NAMALWA (cell line): Measurements from ENCODE around the gene DYNLT2.

ENCODE experiments used
- DNase-seq: peaks from one replicate; pipeline ENCODE4 v3.0.0-alpha.2; 2015; ENCODE audit warnings: low spot score

The DYNLT2 gene

DNA sequence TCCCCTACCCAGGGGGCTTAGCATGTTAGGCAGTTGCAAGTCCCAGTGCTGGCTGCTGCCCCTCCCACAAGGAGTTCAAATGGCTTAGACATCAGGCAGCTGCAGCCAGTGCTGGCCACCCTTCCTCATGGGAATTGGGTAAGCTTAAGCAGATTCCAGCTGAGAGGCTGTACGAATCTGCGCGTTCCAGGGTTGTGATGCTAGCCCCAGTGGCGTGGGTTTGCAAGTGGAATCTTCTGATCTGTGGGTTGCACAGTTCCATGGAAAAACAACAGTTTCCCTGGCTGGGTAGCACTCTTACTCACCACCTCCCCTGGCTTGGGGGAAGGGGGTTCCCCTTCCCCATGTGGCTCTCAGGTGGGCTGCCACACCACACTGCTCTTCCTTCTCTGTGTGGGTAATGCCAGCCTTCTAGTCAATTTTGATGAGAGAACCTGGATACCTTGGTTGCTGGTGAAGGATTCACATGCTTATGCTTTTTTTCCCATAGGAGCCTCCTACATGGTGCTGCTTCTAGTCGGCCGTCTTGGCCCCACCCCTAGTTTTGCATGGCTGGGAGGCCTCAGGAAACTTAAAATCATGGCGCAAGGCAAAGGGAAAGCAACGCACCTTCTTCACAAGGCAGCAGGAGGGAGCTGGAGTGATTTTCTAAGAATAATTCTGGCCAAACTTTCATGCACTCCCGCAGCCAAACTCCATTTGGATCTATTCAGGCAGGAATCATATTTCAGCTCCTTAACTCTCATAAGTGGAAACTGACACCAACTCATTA, 13.0 kb downstream of the DYNLT2 start:
- DNase-seq, result no peak

GRCh38 chr6:169729961-169730360, 21.4 kb downstream of the DYNLT2 start:
- no peak for DNase-seq

- no peak for DNase-seq
Observed at GRCh38 chr6:169726963-169727362, 24.4 kb downstream of the DYNLT2 start.

DNA sequence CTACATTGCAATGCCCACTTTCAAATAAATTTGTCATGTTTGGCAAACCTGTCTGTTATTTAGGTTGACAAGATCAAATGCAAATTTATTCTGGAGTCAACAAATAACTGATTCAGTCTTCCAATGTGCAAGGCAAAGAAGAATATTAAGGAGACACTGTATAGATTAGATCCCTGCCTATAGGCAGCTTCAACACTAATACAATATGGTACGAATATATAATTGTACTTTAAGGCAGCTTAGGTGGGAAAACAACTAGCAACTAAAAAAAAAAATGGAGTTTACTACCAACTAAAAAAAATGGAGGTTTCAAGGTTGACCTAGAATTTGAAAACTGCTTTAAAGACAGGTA, 25.3 kb downstream of the DYNLT2 start:
- DNase-seq, result no peak

GRCh38 chr6:169725125-169726048, 26.0 kb downstream of the DYNLT2 start:
- DNase-seq, result no peak

- DNase-seq, result peak; percentile 78
Observed at GRCh38 chr6:169724494-169725124, 26.8 kb downstream of the DYNLT2 start, which contains the start of gene PHF10. Gene PHF10 (minus strand): TSS chr6:169724500. CDS start chr6:169723931, 569 bp downstream.

DNA sequence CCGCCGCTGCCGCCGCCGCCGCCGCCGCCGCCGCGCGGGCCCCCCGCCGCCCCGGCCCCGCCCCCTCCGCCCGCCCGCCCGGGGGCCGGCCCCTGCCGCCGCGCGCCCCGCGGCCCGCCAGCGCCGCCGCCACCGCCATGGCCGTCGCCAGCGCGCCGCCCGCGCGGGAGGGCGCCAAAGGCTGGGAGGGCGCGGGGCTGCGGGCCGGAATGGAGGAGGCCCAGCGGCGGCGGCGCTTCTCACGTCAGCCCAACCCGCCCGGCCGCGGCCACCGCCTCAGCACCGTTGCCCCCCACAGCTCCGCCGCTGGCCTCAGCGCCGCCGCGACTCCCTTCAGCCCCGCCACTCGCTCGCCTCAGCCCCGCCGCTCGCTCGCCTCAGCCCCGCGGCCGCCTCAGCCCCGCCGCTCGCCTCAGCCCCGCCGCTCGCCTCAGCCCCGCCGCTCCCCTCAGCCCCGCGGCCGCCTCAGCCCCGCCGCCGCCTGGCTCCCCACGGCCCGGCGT, 27.3 kb downstream of the DYNLT2 start:
- peak; percentile 45 for DNase-seq

GRCh38 chr6:169723200-169723909, 28.0 kb downstream of the DYNLT2 start:
- DNase-seq, result peak; percentile 82

GRCh38 chr6:169722362-169723199, 28.8 kb downstream of the DYNLT2 start:
- peak; percentile 52 for DNase-seq

DNA sequence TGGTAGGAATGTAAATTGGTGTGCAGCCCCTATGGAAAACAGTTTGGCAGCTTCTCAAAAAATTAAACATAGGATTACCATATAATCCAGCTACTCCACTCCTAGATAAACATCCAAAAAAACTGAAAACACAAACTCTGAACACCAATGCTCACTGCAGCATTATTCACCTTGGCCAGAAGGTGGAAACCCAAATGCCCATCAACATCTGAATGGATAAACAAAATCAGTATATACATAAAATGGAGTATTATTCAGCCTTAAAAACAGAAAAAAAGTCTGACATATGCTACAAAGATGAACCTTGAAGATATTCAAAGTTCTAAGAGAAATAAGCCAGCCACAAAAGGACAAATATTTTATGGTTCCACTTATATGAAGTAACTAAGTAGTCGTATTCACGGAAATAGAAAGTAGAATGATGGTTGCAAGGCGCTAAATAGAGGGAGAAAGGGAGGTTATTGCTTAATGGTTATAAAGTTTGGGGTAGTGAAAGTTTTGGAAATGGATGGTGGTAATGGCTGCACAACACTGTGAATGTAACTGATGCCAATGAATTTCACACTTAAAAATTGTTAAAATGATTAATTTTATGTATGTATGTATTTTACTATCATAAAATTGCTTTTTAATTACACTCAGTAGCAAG, 31.0 kb downstream of the DYNLT2 start:
- DNase-seq, result peak; percentile 30

- DNase-seq, result no peak
Observed at GRCh38 chr6:169719117-169719516, 32.3 kb downstream of the DYNLT2 start.

- no peak for DNase-seq
Observed at GRCh38 chr6:169714595-169714994, 36.8 kb downstream of the DYNLT2 start.

DNA sequence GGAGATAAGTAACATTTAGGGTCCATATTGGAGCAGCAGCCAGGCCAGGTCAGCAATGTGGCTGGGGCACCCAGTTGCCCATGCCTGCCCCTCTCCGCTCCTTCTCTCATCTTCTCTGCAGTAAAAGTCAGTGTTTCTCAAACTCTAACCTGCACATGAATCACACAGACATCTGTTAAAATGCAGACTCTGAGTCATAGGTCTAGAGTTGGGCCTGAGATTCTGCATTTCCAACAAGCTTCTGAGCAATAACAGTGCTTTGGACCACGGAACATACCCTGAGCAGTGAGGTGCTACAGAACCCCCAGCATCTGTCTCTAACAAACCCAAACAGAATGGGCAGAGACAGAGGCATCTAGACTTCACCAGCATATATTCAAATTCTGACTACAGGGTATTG, 37.2 kb downstream of the DYNLT2 start:
- no peak for DNase-seq

DNA sequence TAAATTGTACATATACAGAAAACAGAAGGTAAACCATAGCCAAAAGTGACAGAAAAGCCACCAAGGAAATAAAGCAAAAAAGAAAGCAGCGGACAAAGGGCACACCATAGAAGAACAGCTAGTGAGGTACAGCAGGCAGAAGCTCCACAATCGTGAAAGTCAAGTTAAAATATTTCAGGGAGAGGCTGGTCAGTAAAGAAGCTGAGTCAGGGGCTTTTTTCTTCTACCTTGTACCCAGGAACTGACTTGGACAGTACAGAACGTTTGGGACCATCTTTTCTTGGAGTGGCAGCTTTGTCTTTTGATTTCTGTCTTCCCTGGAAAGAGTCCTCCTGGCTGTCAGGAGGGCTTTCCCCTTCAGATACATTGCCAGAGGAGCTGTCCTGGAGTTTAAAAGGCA, 41.4 kb downstream of the DYNLT2 start:
- no peak for DNase-seq

DNA sequence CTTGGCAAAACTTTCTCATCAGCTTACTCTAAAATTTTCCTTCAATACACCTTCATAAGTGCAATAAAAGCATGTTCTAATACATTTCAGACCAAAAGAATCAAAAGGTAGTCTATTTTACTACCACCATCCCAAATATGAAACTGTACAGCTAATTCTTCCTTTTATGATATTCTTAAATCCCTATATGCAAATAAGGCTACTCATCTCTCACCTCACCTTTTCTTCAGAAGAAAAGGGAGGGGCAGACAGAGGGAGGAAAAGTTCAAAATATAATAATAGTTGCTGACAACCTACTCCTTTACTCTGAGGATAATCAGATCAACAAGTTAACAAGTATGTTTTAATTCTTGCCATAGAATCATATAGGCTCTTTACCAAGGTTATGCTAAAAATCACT, 42.1 kb downstream of the DYNLT2 start:
- DNase-seq, result no peak

DNA sequence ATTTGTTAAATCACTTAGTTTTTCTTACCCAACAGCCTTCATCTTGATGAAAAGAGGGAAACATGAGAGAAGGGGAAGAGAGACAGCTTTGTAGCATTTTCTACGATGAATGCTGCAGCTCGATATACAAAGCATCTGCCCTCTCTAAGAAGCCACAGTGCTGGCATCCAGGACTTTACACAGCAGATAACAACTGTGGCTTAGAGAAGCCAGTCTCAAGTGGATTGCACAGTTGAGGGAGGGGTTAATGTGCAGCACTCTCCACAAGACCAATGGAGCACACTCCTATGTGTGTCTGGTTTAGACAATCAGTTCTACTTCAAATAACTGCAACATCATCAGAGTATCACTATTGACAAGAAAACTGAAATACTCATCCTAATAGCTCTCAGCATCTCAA, 43.6 kb downstream of the DYNLT2 start:
- DNase-seq, result no peak

DNA sequence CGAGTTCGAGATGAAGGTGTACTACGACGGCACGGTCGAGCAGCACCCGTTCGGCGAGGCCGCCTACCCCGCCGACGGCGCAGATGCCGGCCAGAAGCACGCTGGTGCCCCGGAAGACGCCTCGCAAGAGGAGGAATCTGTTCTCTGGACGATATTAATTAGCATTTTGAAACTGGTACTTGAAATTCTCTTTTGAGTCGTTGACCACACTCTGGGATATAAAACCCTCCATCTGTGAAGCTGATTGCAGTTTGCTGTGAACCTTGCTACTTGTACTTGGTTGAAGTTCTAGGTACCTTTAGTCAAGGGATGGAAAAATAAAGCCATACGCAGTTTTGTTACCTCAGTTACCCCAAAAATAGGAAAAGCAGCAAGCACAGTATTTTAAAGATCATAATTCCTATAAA, 48.5 kb downstream of the DYNLT2 start:
- DNase-seq, result no peak

DNA sequence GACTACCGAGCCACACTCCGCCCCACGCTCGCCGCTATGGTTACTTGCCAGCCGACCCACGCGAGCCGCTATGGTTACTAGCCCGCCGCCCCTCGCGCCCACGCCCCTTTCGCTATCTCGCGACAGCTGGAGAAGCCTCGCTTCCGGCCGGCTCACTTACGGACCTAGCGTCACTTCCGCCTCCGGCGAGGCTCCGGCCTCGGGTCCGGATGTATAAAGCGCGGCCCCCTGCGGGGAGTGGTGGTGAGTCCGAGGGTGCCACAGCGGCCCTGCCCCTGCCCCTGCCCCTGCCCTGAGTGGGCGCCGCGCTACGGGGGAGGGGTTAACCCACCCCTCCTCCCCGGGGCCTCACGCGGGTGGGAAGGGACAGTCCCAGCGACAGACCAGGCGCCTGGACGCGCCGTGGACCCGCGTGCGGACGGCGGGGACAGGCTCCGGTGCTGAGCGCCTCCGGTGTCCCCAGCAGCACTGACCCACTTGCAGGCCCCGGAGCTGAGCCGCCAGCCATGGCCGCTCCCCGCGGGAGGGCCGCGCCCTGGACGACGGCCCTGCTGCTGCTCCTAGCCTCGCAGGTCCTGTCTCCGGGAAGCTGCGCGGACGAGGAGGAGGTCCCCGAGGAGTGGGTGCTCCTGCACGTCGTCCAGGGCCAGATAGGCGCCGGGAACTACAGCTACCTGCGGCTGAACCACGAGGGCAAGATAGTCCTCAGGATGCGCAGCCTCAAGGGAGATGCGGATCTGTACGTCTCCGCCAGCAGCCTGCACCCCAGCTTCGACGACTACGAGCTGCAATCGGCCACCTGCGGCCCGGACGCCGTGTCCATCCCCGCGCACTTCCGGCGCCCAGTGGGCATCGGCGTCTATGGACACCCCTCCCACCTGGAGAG, 49.2 kb downstream of the DYNLT2 start, which contains the start of the genes C6orf120 and WDR27:
Gene C6orf120 (plus strand): TSS at position 173 of the 886 bp plus-strand sequence. CDS start 334 bp downstream, at position 507.
Gene WDR27 (minus strand): TSS at position 76 of the 886 bp plus-strand sequence. CDS start 13,024 bp downstream, outside the sequence.
- peak; percentile 97 for DNase-seq
